Activated T-cell treated with anti-CD3 and anti-CD28 coated beads for 1 hour (primary cell): ENCODE data around the gene SDK1.

Source experiments
- DNase-seq: peaks from one replicate; pipeline ENCODE4 v3.0.0-alpha.2; 2020; ENCODE audit warnings: low read depth

SDK1 gene

DNA sequence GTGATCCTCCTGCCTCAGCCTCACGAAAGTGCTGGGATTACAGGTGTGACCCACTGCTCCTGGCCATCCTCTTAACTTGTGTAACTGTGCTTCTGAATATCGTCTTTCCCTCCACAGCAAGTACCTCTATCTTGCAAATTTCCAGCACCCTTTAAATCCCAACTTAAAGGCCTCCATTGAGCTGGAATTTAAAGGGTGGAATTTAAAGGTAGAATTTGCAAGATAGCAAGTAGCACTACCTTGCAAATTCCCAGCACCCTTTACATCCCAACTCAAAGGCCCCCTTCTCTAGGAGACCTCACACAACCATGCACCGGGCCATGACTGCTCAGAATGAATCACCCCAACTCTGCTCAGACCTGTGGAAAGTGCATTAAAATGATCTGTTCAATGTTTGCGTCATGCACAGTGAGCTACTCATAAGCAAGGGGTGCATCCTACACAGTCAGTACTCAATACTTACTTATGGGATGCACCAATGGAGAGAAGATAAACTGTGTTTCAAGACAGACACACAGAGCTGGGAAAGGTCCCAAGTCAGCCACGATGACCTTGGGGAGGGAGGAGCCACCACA, 17.8 kb upstream of the SDK1 start:
- DNase-seq, result no peak

DNA sequence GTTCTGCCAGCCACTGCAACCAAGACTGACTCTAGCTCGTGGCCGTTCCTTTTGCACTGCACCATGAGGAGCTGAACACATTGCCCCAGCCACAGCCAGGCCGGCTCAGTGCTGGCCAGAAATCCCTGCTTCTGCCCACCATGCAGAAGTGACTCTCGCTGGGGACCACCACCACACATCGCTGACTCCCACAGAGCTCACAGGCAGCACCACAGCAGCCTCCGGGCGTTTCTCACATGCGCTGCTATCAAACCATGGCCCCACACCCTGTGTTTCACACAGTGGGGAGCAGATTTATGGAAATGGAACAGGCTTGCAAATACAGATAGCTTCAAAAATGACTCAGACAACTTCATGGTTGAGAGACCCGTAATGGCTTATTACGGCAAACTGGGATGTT, 15.4 kb upstream of the SDK1 start:
- no peak for DNase-seq

DNA sequence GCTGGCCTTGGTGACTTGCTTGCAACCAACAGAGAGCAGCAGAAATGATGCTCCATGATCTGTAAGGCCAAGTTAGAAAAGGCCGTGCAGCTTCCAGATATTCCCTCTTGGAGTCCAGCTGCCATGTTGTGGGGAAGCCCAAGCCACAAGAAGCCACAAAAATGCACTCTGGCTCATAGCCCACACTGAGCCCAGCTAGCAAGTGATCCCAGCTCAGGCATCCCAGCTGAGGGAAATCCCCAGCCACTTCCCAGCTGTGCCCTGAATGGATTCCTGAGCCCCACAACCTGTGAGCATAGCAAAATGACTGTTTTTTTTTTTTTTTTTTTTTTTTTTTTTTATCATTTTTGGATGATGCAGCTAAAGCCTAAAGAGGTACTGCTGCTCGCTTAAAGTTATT, 11.1 kb upstream of the SDK1 start:
- no peak for DNase-seq

DNA sequence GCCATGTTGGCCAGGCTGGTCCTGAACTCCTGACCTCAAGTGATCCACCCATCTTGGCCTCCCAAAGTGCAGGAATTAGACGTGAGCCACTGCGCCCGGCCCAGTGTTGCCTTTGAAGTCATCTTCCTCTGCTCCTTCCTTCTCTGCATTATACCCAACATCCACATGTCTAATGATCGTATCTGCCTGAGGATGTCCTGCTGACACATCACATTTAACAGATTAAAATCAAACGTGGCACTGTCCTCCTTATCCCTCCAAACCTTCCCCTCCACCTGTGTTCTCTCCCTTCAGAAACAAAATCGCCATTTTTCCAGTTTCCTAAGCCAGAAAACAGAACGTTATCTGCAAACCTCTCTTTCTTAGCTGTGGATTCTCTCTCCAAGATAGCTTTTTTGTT, 8.4 kb upstream of the SDK1 start:
- DNase-seq, result no peak

DNA sequence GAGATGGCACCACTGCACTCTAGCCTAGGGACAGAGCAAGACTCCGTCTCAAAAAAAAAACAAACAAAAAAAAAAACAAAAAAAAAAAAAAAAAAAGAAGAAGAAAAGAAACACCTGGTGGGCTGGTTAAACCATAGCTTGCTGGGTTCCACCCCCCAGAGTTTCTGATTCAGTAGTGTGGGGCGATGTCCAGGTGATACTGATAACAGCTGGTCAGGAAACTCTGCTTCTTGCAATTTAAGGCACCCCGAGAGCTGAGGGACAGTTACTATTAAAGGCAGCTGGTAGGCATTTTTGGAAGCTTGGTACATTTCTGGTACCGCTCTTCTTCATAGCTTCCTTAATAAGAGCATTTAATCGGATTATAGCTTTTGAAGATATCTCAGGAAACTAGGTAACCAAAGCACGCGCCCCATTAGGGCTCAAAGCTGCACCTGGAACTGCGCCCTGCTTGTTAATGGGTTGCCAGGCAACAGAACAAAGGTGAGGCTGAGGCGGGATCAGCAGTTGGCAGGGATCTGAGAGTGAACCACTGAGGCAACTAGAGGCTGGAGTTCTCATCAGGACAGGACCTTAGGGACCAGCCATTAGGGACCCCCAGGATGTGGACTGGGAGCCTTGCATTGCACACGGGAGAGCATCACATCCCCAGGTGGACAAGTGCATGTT, 6.5 kb upstream of the SDK1 start:
- no peak for DNase-seq

DNA sequence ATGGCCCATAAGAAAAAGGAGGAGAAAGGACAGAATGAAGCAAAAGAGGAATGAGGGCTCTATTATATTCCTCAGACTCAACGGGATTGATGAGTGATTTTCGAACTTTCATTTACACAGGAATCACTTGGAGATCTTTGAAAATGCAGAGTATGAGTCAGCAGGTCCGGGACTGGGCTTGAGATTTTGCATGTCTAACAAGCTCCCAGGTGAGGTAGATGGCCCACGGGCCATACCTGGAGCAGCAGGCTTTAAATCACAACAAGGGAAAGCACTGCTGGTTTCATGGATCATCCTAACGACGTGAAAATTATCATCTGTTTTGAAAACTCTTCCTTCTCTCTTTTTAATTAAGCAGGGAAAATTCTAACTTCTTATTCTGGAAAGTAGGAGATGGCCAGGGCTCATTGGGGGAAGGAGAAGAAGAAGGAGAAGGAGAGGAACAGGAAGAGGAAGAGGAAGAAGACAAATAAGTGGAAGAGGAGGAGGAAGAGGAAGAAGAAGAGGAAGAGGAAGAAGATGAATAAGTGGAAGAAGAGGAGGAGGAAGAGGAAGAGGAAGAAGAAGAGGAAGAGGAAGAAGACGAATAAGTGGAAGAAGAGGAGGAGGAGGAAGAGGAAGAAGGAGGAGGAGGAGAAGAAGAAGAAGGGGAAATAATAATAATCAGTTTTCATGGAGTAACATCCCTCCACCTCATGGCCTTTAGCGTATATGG, 3.8 kb upstream of the SDK1 start:
- no peak for DNase-seq

DNA sequence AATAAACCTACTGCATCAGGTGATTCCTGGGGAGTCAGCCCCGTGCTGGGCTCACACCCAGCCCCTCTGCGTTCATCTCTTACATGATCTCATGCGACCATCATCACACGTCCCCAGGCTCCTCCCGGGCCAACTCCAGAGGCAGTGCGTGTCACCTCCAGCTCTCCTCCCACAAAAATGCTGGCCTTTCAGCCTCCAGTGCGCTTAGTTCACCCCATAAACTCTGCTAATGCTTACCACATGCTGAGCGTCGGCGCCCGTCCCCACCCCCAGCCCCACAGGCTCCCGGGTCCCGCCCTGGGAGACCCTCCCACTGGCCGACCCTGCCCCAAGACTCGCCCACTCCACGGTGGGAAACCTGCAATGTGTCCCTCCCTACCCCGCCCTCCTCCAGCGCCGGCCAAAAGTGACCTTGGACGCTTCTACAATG, 816 bp upstream of the SDK1 start:
- no peak for DNase-seq

DNA sequence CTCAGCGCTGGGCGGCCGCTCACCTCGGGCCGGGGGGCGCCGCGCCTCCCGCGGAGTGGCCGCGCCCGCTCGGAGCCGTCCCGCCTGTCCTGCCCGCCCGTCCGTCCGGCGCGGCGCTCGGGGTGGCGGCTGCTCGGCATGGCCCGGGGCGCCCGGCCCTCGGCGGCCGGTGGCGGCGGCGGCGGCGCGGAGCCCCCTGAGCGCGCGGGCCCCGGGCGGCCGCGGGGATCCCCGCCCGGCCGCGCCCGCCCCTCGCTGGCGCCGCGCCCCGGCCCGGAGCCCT, 338 bp downstream of the SDK1 start:
- DNase-seq, result no peak

DNA sequence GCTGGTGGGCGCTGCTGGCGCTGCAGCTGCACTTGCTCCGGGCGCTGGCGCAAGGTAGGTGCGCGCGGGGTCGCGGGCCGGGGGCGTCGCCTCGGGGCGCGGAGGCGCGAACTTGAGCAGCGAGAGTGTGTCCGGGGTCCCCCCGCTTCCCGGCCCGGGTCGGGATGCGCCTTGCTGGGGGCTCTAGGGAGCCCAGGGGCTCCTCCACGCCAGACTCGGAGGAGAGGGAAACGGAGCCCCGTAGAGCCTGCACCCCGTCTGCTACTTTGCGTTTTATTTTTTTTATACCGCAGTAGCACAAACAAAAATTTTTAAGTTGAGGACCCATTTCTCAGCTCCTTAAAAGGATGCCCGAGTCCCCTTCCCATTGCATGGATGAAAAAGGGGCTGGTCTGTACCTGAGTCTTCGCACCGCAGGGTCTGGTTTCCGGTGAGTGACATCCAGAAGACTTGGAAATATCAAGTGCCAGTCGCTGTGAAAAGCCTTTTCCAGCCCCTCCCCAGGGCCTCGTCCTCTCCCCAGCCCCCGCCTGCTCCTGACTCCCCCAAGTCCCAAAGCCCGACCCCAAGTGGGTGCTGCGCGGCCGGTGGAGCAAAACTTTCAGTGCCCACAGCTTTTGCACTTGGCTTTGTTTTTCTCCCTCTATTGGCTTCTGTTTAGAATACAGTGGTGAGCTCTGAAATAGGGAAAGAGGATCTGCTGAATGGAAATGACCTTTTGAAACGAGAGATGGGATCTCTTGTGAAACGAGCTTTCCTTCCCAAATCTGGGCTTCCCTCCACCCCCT, 973 bp downstream of the SDK1 start:
- no peak for DNase-seq

DNA sequence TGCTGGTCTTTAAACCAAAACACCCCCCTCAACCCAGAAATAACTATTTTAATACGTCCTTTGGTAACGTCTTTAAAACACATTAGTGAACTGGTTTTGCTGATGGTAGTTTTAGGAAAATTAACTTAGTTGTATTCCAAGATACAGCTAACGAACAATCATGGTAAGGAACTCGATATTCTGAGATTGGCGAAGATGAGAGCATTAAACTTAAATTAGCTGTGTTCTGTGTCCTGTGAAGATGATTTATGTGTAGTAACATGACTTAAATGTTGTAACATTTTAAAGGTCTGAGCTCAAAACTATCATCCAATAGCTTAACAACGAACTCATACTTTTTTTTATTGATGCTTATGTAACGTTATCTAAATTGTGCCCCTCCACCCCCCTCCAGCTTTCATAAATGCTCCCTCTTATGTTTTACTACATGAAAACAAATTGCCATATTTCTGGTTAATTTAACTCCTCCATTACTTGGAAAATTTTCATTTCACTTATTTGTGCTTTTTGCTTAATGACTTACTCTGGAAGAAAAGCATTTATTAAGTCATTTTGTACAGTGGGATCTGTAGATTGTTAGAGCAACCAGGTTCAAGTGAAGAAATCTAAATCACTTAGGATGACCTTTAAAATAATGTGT, 1.7 kb downstream of the SDK1 start:
- DNase-seq, result no peak

DNA sequence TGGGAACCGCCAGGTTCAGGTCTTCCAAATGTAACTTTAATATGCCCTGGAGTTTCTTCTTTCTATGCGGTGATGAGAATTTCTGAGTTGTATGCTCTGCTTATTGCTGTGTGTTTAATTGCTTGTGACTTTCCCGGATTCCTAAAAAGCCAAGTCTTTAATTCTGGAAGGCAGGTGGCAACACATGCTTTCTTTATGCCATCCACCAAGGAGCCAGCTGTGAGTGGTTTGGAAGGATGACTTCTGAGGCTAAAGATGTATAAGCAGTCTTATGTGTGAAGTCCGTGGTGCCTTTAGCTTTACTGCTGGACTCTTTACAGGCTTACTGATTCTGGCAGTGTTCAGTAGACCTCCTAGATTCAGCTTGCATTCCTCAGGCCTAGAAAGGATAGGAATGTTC, 3.1 kb downstream of the SDK1 start:
- no peak for DNase-seq

DNA sequence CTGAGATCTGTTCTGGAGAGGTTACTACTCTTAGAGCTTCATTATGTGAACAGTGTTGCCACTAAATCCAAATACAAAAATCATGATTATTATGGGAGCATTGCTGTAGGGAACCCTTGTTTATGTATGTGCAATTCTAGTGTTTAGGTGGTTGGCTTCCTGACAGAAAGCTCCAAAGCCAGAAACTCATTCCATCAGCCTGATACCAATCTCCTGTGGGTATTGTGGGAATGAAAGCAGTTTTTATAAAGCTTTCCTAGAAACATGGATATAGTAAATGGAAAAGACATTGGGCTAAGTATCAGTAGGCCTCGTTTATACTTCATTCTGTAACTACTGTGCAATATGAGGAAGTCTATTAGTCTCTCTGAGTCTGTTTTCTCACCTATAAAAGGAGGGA, 6.4 kb downstream of the SDK1 start:
- no peak for DNase-seq

DNA sequence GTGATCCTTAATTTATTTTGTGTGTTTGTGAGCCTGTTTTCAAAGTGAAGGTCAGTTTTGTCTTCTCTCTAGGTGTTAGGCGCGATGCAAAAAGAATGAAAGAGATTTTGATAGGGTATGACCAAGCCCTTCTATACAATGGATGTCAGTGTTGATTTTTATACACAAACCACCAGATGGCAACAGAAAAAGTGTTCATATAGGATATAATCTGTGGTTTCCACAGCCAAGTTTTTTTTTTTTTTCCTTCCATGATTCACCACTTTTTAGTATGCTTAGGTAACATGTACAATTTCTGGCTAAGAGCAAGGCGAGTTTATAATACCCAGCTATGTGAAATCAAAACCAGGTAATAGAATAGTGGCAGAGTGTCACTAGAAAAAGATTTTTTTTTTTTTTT, 8.1 kb downstream of the SDK1 start:
- no peak for DNase-seq

DNA sequence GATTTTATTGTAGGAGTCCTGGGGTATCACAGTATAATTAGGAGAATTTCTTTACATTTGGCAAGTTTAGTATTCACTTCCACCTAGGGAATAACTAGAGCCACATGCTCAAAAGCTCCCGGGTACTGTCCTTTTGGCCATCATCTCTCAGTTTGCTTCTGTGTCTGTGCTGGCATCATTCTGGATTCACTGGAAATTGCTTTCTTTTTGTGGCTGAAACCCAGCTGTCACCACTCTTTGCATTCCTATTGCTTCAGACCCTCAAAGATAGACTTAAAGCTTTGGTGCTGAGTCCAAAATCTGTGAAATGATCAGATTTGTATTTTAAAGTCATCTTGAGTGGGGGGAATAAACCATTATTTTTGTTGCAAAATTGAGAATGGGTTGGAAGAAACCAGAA, 8.9 kb downstream of the SDK1 start:
- no peak for DNase-seq

DNA sequence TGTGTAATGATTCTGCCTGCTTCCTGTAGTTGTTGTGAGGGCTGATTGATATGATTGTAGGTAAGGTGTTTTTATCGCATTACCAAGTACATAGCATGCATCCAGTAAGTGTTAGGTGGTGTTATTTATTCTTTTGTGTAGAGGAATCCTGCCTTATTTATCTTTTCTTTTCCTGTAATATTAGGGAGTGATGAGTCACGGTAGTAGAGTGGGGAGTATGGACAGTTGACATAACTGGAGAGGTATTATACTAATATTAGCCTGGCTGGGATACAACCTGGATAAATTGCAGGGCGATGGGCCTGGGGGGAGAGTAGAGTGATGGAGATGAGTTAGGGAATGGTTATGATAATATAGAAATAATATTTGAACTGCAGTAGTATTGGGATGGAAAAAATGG, 9.8 kb downstream of the SDK1 start:
- DNase-seq, result no peak

DNA sequence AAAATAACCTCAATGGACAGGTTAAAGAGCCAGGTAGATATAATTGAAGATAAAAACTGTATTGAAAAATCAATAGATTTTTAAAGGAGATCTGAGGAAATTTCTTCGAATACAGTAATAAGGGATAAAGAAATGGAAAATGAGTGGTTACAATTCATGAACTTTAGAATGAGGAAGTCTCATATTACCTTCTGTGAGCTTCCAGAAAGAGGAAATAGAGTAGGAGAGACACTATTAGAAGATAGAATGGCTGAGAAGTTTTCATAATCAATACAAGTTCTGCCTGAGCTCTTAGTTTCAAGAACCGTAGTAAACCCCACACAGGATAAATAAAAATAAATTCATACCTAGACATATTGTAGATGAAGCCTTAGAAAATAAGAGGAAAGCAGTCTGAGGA, 11.5 kb downstream of the SDK1 start:
- DNase-seq, result no peak

DNA sequence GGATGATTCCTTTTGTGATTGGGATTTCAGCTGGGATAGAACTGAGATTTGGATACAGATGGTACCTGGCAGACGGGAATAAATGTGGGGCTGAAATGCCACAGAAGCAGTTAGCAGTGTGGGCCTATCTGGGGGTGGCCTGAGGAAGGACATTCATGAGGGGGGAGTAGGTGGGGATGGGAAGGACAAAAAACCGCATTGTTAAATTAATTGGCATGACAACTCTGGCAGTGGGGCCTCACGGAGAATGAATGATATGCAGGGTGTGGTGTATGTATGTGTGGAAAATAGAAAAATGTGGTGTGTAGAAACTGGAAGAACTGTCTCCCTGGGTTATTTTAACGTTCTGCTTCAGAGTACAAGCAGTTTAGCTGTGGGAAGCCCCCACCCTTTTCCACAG, 17.8 kb downstream of the SDK1 start:
- no peak for DNase-seq

DNA sequence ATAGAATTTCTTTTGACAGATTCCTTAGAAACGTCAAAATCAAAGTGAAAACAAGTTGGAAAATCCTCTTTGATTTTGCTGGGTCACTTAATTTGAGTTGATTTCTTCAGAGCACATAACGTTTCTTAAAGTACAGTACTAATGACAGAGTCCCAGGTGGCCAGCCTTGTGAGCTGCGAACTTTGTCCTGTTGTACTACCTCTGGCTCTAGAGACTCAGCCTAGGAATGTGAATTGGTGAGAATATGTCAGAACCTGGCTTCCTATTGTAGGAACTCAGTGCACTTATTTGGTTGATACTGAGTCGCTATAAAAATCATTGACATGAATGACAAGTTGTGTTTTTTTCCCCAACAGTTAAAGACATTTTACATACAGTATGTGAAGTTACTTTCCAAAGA, 20.2 kb downstream of the SDK1 start:
- no peak for DNase-seq

DNA sequence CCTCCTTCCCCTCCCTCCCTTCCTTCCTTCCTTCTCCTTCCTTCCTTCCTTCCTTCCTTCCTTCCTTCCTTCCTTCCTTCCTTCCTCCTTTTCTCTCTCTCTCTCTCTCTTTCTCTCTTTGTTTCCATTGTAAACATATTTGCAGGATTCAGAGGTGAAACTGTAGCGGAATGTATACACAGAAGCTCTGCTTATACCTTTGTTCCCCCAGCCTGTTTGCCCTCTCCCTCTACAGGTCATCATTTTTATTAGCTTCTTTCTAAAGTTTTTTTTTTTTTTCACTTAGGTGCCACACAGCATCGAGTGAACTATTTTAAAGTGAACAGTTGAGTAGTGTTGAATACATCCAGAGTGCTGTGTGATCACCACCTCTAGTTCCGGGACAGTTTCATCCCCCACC, 20.7 kb downstream of the SDK1 start:
- DNase-seq, result no peak

DNA sequence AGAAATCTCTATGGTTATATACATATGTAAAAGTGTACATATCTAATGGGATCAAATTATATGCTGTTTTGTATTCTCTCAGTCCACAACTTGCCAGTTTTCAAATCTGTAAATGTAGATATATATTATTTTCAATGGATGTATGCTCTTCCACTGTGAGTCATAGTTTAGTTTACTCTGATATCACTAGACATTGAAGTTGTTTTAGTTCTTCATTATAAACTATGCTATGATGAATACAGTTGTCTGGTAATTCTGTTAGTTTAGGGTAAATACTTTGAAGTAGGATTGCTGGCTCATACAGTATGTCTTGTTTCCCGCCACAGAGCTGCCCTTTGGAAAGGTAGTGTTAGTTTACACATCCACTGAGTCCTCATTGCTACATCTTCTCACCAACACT, 25.2 kb downstream of the SDK1 start:
- DNase-seq, result no peak

DNA sequence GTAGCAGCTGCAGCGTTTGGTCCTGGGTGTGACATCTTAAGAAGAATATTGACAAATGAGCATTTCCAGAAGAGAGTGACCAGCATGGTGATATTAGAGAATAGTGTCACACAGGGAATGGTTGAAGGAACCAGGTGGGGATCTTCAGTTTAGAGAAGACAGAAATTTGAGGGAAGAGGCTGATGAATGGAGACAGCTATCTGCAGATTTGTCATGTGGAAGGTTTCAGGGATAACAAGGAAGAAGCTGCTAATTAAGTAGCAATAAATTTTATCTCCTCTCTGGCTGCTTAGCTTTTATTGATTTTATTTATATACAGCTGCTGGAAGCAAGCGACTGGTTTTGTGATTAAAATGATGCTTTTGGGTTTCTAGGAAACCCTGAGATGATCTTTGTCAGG, 26.0 kb downstream of the SDK1 start:
- DNase-seq, result no peak

DNA sequence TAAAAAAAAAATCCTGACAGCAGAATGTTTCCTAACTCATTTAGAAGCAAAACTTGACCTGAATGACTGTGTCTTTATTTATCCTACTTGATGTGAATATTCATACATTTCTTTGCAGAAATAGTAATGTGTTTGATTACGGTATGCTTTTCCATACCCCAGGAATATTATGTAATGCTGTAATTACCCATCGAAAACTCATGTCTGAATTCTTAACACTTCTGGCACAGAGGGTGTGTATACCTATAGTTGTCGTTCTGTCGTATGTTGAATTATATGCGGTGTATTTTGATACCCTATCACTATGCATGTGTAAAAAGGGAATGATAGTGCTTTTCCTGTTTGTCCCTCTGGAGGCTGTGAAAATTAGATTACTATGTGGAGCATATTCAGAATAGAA, 26.6 kb downstream of the SDK1 start:
- DNase-seq, result no peak

DNA sequence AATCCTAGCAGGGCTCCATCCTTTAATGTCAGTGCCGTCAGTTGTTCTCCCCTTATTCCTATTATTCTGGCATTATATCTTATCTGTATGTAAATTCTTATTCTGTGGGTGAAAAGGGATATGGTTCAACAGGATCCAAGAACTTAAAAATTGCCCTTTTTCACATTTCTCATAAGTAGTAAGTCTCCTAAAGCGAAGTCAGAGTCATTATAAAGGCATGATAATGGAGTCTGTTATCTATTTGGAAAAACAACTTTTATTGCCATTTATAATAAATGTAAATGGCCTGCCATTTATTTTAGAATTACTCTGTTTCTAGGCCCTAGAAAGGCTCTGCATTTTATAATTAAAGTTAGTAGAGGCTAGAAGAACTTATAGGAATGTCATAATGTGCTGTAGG, 31.3 kb downstream of the SDK1 start:
- DNase-seq, result no peak
